Astrocyte of the cerebellum (primary cell): ENCODE measurements around the gene CMTM7.
"Not testable (repeated sequence)": the region's sequence is repeated elsewhere in the genome, so short reads cannot be mapped to it uniquely, and the experiment has no call there.

ENCODE experiments used
- DNase-seq: peaks from one replicate; pipeline ENCODE4 v3.0.0-alpha.2; 2011; ENCODE audit warnings: low read depth
- H3K4me3 ChIP-seq: 2 replicates; pipeline ENCODE4 v1.5.1; 2011; ENCODE audit warnings: mild to moderate bottlenecking, low read depth, low read length, moderate library complexity
- in situ Hi-C: cut with HindIII; loops from 2 replicates; pipeline ENCODE4 v1.10.0; 2017; ENCODE audit warnings: low sequenced_read_pairs
- TF ChIP-seq, protein P1 (sequence below): IDR thresholded peaks from 2 replicates; pipeline ENCODE4 v1.5.1; 2012; ENCODE audit warnings: low read length, low read depth, moderate library complexity, mild to moderate bottlenecking; ENCODE audit errors: missing control alignments

Gene CMTM7

DNA sequence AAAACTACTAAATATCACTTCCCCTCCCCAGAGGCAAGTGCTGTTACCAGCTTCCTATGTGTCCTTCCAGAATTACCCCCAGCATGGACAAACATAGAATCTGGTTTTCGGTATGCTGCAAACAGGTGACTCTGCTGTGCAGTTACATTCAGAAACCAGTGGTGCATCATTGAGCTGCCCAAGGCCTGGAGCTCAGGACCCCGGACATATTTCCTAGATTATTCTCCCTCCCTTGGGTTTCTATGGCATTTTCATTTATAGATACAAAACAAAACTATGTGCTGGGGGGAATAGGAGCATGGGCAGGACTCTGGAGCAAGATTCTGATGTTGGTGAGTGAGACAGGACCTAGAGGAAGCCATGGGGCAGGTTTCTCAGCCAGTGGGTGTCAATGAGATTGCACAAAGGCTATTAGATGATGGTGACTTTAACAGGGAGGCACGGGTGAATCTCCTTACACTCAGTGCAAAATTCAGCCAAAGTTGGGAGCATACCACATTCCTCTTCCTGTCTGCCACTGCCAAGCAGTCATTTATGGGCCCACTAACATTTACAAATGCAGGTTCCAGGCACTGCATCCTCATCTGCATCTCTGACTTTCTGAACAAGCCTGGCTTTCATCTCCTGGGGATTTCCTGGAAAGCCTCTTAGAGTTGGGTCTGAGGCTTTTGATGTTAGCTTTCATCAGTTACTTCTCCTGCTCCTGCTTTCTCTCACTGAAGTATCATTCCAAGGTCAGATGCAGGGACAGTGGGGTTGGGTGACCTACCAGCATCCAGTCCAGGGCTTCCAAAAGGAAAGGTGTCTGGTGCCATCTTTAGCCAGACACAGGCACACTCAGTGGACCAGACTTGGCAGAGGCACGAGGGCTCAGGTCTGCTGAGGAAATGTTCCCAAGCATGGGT lies 44.5 kb downstream of the CMTM7 start:
- TF ChIP-seq, protein P1, sequence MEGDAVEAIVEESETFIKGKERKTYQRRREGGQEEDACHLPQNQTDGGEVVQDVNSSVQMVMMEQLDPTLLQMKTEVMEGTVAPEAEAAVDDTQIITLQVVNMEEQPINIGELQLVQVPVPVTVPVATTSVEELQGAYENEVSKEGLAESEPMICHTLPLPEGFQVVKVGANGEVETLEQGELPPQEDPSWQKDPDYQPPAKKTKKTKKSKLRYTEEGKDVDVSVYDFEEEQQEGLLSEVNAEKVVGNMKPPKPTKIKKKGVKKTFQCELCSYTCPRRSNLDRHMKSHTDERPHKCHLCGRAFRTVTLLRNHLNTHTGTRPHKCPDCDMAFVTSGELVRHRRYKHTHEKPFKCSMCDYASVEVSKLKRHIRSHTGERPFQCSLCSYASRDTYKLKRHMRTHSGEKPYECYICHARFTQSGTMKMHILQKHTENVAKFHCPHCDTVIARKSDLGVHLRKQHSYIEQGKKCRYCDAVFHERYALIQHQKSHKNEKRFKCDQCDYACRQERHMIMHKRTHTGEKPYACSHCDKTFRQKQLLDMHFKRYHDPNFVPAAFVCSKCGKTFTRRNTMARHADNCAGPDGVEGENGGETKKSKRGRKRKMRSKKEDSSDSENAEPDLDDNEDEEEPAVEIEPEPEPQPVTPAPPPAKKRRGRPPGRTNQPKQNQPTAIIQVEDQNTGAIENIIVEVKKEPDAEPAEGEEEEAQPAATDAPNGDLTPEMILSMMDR: no peak
- in situ Hi-C loops: no loop called here
- no peak for DNase-seq
- no peak overlapping the region for H3K4me3 ChIP-seq

DNA sequence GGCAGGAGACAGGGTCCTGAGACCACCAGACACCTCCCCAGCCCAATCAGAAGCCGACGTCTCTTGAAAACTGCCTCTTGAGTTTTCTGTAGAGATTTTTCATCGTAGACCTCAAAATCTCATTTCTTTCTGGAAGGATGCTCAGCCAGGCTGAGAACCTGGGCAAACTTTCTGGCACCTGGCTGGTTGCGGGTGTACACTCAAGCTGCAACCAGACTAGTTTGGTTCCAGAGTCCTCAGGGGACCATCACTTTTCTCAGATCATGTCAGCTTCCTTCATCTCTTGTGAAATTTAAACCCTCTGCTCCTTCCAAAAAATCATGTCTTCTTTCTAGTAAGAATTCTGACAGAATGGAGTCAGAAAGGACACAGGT lies 45.1 kb downstream of the CMTM7 start:
- in situ Hi-C loops: no loop called here
- DNase-seq: no peak
- no peak overlapping the region for H3K4me3 ChIP-seq
- TF ChIP-seq, protein P1: no peak

DNA sequence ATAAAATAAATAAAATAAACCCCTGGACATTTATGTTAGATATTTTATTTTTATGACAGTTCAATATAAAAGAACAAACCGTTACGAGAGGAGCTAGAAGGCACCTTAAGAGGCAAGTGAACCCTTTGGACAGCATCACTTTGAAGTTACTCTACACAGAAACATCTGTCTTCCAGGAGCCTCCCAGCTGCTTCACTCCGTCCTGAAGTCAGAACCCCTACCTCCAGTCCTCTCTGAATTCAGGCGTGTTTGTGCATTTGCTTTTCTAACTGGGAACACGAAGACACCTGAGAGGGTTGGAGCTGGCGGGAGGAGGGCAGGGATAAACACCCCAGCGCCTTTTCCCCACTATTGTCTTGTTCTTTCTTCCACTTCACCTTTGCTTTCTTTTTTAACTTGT lies 46.2 kb downstream of the CMTM7 start:
- TF ChIP-seq, protein P1: no peak
- DNase-seq: no peak
- no peak overlapping the region for H3K4me3 ChIP-seq
- in situ Hi-C loops: no loop called here

DNA sequence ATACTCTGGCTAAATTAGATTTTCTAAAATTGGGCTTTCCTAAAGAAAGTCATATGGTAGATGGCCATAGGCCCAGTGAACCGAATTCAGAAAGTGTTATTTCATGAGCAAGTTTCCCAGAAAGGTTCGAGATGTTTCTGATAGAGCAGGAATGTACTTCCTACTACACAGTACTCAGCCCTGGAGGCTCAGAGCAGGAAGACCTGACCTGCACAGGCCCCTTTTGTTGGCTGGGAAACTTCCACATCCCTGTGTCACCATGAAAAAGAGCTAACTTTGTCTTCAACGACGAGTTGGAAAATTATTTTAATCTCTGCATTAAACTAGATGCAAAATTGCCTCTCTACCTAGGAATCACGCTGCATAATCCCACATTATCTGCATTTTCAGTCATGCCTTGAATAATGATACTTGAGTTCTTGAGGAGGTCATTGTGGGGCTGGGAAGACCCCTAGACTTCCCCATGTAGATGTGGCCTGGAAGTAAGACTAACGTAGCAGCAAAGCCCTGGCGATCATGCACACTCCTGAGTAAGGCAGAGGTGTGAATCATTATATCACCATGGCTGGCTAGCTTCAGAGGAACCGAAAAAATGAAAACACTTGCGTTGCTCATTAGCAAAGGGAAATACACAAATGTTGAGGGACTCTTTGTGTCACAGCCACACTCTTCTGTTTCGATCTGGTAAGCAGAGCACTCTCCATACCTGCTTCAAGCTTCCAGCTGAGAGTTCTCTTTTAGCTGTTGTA lies 47.1 kb downstream of the CMTM7 start:
- TF ChIP-seq, protein P1: no peak
- H3K4me3 ChIP-seq: no peak overlapping the region
- DNase-seq: no peak
- in situ Hi-C loops: no loop called here

DNA sequence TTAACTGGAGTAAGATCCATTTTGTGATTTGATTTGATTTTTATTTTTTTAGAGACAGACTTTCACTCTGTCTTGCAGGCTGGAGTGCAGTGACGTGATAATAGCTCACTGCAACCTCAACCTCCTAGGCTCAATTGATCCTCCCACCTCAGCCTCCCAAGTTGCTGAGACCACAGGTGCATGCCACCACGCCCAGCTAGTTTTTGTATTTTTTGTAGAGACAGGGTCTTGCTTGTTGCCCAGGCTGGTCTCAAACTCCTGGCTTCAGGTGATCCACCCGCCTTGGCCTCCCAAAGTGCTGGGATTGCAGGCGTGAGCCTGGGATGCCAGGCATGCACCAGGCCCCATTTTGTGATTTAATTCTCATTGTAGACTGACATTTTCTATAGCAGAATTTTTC lies 47.8 kb downstream of the CMTM7 start:
- DNase-seq, in situ Hi-C loops, H3K4me3 ChIP-seq: not testable (repeated sequence)

DNA sequence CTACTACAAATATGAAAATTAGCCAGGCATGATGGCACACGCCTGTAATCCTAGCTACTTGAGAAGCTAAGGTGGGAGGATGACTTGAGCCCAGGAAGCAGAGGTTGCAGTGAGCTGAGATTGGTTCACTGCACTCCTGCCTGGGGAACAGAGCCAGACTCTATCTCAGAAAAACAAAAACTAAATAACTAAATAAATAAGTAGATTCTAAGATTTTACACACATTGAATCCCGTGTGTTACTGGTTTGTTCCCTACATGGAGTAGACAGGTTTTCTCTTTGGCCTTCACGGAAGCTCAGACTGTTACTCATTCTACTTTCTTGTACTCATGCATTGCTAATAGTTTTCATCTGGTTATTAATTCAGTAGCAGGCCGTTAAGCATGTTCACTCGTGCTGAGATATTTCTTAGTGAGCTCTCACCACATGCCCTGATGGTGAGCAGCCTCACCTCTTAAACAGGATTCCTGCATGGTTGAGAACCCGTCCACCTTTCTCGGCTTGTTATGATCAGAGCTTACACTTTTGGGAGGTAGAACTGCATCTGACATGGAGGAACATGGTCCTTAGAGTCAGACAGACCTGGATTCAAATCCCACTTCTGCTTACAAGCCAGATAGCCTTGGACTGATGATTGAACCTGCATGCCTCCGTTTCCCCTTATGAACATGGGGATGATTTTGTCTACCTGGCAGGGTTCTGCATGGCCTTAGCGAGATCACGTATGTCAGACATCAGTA lies 49.1 kb downstream of the CMTM7 start:
- H3K4me3 ChIP-seq: no peak overlapping the region
- TF ChIP-seq, protein P1: no peak
- in situ Hi-C loops: no loop called here
- no peak for DNase-seq

DNA sequence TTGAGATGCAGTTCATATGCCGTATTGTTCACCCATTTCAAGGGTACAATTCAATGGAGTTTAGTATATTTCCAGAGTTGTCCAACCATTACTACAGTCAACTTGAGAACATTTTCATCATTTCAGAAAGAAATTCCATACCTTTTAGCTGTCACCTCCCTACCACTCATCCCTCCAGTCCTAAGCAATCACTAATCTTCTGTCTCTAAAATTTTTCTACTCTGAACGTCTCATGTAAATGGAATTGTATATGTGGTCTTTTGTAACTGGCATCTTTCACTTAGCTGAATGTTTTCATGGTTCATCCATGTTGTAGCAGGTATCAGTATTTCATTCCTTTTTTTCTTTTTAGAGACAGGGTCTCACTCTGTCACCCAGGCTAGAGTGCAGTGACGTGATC lies 51.1 kb downstream of the CMTM7 start:
- TF ChIP-seq, protein P1: no peak
- DNase-seq: no peak
- in situ Hi-C loops: no loop called here
- H3K4me3 ChIP-seq: no peak overlapping the region
